Measurements from ENCODE around the gene PTPRT. TPM values are rescaled to one million over a fixed set of nuclear protein-coding genes. Genes with fewer than 3 reads are reported as not detected.

Gene PTPRT
- total and polyA plus RNA-seq, 7 donors, result under 0.01 to 0.09 (median 0.03) TPM; not detected in 1

DNA sequence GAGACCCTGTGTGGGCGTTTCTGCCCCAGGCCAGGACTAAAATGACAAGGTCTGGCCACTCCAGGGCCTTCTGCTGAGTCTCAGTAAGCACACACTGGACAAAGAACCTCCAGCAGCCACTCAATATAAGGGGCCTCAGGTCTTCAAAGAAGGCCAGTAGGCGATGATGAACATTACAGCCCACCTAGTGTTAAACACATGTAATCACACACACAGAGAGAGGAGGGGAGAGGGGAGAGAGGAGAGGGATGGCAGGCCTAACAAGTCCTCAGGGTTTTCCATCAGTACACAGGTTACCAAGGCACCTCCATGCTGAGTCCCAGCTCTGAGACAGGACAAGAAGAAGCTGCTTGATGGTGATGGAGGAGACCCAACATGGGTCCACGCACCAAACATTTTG, 325.6 kb downstream of the PTPRT start:
- intact Hi-C loops (cut with DNase I), result no loop called here
- no peaks in the 10 kb centered on the region for H3K27me3 ChIP-seq (ENCODE audit: insufficient read depth in 3 of 3, low read length in 2 of 3)
- 53 to 69% (median 62%) methylated on average over 3 of the region's 3 CpGs for WGBS, 3 donors
- no peaks in the 10 kb centered on the region for H3K36me3 ChIP-seq (ENCODE audit: insufficient read depth in 1 of 2, low read depth in 1 of 2)
- no peaks in the 10 kb centered on the region for H3K9me3 ChIP-seq
- DNase-seq (no peak), ATAC-seq (no peak)
- H3K4me1 ChIP-seq, result no peaks in the 10 kb centered on the region
- H3K27ac ChIP-seq, result no peak overlapping the region
- TF ChIP-seq, protein P1, sequence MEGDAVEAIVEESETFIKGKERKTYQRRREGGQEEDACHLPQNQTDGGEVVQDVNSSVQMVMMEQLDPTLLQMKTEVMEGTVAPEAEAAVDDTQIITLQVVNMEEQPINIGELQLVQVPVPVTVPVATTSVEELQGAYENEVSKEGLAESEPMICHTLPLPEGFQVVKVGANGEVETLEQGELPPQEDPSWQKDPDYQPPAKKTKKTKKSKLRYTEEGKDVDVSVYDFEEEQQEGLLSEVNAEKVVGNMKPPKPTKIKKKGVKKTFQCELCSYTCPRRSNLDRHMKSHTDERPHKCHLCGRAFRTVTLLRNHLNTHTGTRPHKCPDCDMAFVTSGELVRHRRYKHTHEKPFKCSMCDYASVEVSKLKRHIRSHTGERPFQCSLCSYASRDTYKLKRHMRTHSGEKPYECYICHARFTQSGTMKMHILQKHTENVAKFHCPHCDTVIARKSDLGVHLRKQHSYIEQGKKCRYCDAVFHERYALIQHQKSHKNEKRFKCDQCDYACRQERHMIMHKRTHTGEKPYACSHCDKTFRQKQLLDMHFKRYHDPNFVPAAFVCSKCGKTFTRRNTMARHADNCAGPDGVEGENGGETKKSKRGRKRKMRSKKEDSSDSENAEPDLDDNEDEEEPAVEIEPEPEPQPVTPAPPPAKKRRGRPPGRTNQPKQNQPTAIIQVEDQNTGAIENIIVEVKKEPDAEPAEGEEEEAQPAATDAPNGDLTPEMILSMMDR (IDR thresholded peaks at IDR 0.05), result no peak
- H3K4me3 ChIP-seq, result no peak overlapping the region

DNA sequence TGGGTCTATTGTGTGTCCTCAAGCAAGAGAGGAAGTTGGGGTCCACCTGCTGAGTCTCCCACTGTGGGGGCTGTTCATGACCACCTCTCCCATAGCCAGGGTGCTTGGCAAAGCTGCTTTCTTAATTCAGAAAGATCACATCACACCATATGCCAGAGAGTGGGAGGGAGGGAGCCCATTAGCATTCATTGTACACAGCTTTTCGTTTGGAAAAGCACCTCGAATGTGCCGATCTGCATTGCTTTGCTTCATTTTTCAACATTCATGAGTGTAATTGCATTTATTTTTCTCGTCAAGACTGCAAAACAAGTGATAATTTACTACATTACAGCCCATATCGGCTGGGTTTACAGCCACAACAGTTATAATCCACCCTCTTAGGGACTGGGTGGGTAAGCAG, 327.3 kb downstream of the PTPRT start:
- Histone ChIP-seq H3K27ac (no peak overlapping the region), H3K9me3 (no peaks in the 10 kb centered on the region), H3K4me1 (no peaks in the 10 kb centered on the region), H3K36me3 (ENCODE audit: insufficient read depth in 1 of 2, low read depth in 1 of 2) (no peaks in the 10 kb centered on the region), H3K27me3 (ENCODE audit: insufficient read depth in 3 of 3, low read length in 2 of 3) (no peaks in the 10 kb centered on the region), H3K4me3 (no peak overlapping the region)
- ATAC-seq, result no peak
- WGBS, 3 donors, result 54 to 64% (median 63%) methylated on average over 5 of the region's 5 CpGs
- intact Hi-C loops (cut with DNase I), result no loop called here
- no peak for DNase-seq
- TF ChIP-seq, protein P1 (IDR thresholded peaks at IDR 0.05), result no peak

DNA sequence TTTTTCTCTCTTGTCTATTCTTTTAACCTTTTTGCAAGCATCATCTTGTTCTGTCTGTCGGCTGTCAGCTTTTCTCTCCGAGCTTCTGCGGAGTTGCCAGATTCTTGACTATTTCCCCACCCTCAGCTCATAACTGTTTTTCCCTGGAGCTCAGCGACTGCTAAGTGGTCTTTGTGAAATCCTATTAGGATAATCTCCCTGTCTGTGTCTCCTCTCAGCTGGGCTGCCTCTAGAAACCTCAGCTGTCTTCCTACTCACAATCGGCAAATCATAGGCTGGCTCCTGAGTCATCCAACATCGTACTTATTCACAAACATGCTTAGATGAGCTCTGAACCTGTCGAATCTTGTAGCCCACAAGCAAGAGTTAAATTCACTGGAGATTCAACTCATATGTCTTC, 332.3 kb downstream of the PTPRT start:
- intact Hi-C loops (cut with DNase I), result no loop called here
- no peaks in the 10 kb centered on the region for H3K4me1 ChIP-seq
- TF ChIP-seq, protein P1 (IDR thresholded peaks at IDR 0.05), result no peak
- no peaks in the 10 kb centered on the region for H3K9me3 ChIP-seq
- 20 to 39% (median 38%) methylated on average over 7 of the region's 7 CpGs for WGBS, 3 donors
- peaks cover 0 to 5% (median 0%) of the 10 kb centered on the region in 3 donors for H3K27me3 ChIP-seq (ENCODE audit: insufficient read depth in 3 of 3, low read length in 2 of 3)
- no peak overlapping the region for H3K4me3 ChIP-seq
- H3K36me3 ChIP-seq (ENCODE audit: insufficient read depth in 1 of 2, low read depth in 1 of 2), result no peaks in the 10 kb centered on the region
- no peak overlapping the region for H3K27ac ChIP-seq
- DNase-seq (no peak), ATAC-seq (no peak)

- DNase-seq, result no peak
- Histone ChIP-seq H3K27ac (no peak overlapping the region), H3K4me3 (no peak overlapping the region), H3K27me3 (ENCODE audit: insufficient read depth in 3 of 3, low read length in 2 of 3) (peaks cover 0 to 5% (median 0%) of the 10 kb centered on the region in 3 donors), H3K9me3 (no peaks in the 10 kb centered on the region), H3K36me3 (ENCODE audit: insufficient read depth in 1 of 2, low read depth in 1 of 2) (no peaks in the 10 kb centered on the region), H3K4me1 (no peaks in the 10 kb centered on the region)
- no peak for ATAC-seq
- WGBS, 3 donors, result 58 to 85% (median 62%) methylated on average over 1 of the region's 1 CpG
- intact Hi-C loops (cut with DNase I), result no loop called here
- TF ChIP-seq, protein P1 (IDR thresholded peaks at IDR 0.05), result no peak
Measured at GRCh38 chr20:42855896-42856295, 333.8 kb downstream of the PTPRT start.

DNA sequence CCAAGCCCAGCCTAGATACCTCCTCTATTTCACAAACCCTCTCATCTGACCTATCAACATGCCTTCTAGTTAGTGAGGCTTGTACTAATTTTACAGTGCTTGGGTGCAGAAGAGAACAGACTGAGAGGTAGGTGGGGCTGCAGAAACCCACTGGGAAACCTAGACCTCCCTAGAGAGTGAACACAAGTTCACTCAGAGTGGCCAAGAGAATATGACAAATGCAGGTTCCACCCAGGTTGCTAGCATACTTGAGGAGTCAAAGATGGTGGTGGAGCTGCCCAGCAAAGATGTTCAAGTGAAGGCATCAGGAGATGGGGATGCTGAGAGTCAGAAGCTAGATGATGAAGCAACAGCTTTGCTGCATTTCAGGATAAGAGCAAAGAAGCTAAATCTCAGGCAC, 337.0 kb downstream of the PTPRT start:
- intact Hi-C loops (cut with DNase I), result no loop called here
- no peak for DNase-seq
- no peak overlapping the region for H3K4me3 ChIP-seq
- no peak overlapping the region for H3K27ac ChIP-seq
- H3K4me1 ChIP-seq, result no peaks in the 10 kb centered on the region
- TF ChIP-seq, protein P1 (IDR thresholded peaks at IDR 0.05), result no peak
- H3K27me3 ChIP-seq (ENCODE audit: insufficient read depth in 3 of 3, low read length in 2 of 3), result peaks cover 0 to 5% (median 0%) of the 10 kb centered on the region in 3 donors
- H3K36me3 ChIP-seq (ENCODE audit: insufficient read depth in 1 of 2, low read depth in 1 of 2), result no peaks in the 10 kb centered on the region
- no peak for ATAC-seq
- H3K9me3 ChIP-seq, result no peaks in the 10 kb centered on the region
